HG02981 (cell line): ENCODE measurements around the gene ATP2B3.

ENCODE experiments used
- ATAC-seq: cut with Tn5 transposase; IDR thresholded peaks from one replicate; pipeline ENCODE4 v1.9.1; 2021; ENCODE audit warnings: mild to moderate bottlenecking, moderate library complexity; ENCODE audit not compliant: unreplicated experiment

ATP2B3 gene

DNA sequence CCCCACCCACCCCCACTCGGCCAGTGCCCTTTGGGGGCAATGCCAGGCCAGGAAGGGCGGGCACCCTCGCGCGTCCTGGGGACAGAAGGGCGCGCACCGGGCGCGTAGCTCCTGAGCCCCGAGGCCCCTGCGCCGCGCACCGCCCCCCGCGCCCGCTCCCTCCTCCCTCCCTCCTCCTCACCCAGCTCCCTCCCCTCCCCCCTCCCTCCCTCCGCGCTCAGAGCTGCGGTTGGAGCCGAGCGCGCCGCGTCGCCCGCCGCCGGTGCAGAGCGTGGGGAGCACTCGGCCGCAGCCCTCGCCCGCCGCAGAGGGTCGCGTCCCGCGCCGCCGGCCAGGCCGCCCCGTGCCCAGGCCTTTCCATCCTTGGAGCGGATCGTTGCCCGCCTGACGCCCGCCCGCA, at the start of gene ATP2B3:
Gene ATP2B3 (plus strand): TSS at position 220 of the 400 bp plus-strand sequence. CDS start 18,606 bp downstream, outside the sequence.
- no peak for ATAC-seq

DNA sequence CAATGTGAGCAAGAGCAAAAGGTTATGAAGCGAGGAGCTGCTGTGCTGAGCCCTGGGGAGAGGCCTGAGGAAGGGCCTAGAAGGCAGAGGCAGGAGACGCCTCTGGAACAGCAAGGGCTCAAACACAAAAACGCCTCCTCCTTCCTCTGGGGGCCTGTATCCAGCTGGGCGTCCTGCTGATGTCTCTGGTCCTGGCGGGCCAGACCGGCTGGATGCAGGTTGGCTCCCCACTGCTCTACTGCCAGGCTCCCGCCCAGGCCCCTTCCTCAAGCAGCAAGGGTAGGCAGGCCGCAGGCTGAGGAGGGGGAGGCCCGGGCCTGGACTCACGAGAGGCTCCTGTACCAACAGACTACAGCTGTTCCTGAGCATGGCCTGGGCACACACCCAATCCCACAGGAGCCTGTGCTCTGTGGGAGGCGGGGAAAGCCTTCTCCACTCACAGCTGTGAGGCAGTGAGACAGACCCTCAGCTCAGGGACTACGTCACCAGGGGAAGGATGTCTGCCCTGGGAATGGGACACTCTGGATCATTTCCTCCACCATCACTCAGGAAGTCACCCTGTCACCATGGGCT, 49.3 kb upstream of the ATP2B3 start:
- ATAC-seq, result no peak

DNA sequence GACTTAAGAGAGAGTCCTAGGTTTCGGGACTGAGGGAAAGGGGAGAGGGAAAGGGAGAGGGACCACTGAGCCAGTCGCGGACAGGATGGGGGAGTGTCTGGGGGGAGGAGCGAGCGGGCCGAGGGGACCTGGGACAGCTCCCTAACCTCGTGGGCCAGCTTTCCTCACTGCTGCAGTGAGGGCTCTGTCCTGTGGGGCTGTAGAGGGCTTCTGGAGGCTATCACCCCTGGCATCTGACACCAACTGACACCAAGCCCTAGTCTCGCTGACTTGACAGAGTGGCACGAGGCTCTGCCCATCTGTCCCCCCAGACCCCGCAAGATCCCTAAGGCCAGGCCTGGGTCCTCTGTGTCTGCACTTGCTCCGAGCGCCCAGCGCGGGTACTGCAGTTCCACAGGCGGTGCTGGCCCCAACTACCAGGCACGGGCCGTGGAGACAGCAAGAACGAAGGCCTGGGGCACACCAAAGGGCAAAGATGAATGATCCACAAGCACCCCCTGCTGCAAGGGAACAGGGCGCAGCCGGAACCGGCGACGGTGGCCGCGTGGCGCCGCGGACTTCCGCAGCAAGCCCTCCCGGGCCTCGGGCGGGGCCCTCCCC, 47.5 kb upstream of the ATP2B3 start:
- ATAC-seq, result peak; percentile 38

DNA sequence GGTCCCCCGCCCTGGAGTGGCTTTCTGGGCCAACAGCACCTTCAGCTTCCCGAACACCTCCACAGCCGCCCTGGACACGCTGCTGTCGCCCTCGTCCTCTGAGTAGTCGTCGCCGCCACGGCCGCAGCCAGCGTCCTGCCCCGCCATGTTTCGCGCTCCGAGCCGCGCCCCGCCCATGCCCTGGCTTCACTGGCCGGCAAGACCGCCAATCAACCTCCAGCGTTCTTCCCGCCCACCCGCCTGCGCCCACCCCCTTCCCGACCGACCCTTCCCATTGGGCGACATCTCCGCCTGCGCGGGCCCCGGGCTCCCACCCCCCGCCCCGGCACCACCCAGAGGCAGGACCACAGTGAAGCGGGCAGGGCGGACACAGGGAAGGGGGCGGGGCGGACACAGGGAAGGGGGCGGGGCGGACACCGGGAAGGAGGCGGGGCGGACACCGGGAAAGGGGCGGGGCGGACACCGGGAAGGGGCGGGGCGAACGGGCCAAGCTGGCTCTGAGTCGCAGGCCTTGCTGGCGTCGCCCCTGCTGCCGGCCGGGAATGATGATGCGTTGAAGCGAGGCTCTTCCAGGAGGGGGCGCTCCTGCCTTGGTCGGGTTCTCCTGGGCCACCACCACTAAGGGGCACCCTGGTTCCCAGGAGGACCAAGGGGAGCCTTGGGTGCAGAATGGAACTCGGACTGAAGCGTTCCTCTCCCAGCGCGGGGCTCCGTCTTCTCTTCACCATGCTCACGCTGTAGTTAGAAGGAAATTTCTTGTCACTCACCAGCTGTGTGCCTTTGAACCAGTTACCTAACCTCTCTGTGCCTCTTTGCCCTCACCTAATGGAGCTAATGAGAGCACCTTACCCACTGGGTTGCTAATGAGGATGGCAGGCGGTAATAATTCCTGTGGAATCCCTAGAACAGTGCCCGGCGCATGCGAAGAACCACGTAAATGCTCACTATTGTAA, 46.8 kb upstream of the ATP2B3 start, which contains the start of gene HAUS7:
Gene HAUS7 (minus strand): TSS at position 166 of the 953 bp plus-strand sequence. CDS start 19 bp downstream, at position 147.
- ATAC-seq, result peak; percentile 81

DNA sequence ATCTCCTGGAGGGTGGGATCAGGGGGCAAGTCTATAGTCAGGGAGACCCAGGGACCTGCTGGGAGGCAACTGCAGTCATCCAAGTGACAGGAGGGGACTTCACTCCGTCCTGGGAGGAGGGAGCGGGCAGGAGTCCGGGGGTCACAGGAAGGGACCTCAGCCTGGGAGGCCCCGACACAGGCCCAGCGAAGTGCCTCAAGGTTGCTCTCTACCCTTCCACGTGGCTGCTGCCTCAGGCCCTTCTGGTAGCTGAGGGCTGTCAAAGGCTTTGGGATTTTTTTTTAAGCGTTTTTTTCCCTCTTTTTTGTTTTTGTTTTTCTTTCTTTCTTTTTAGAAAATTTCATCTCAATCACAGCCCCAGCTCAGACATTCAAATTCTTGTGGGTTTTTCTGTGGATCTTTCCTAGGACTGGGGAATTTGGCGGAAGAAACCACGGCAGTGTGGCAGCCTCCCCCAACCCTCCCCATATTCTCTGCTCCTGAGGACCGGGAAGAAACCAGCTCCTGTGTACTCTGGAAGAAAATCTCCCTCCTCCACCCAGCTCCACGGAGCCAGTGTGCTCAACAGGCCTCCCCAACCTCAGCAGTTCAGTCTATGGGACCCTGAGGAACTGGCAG, 45.7 kb upstream of the ATP2B3 start:
- ATAC-seq, result no peak

DNA sequence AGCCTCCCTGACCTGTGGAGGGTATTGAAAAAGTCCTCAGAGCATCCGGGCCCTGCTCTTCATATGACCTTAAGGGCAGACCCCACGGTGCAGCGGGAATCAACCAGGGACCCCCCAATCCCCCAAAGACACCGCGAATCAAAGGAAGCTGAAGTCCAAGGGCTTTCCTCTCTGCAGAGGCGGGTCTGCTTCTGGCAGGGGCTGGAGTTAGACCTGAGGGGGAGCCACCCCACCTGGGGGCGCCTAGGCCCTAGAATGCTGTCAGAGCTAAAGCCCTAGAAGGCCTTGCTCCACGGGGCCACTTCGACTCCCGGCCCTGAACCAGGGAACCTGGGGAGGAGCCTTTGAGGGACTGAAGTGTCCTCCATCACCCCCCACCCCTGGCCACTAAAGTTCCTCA, 44.3 kb upstream of the ATP2B3 start:
- no peak for ATAC-seq

DNA sequence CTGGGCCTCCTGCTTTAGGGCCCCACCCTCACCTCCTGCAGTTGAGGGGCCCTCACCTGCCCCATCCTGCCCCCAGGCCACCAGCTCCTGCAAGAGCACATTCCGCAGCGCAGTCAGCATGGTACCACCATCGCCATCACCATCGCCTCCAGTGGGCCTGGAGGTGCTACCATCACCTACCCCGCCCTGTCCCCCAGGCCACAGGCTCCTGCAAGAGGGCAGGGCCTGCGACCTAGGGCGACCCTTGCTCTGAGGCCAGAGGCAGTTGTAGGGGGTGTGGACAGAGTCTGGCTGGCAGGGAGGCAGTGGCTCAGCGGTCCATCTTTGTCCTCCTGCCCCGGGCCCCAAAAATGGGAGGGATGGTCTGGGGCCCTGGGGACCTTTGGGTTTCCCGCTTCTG, 43.2 kb upstream of the ATP2B3 start:
- no peak for ATAC-seq

DNA sequence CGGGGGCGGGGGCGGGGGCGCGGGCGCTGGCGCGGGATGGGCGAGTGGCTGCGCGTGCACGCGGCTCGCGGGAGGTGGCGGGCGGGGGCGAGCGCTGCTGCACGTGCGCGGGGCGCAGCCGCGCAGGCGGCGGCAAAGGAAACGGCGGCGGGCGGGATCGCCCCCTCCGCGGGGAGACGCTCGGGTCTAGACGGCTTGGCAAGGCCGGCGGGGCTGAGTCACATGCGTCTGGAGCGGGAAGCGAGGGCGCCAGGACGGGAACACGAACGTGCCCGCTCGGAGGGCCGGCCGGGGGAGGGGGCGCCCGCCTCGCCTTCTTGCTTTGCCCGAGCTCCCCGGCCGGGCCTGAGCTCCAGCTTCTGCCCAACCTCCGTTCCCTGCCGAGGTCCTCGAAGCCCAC, 42.7 kb upstream of the ATP2B3 start:
- ATAC-seq, result no peak

DNA sequence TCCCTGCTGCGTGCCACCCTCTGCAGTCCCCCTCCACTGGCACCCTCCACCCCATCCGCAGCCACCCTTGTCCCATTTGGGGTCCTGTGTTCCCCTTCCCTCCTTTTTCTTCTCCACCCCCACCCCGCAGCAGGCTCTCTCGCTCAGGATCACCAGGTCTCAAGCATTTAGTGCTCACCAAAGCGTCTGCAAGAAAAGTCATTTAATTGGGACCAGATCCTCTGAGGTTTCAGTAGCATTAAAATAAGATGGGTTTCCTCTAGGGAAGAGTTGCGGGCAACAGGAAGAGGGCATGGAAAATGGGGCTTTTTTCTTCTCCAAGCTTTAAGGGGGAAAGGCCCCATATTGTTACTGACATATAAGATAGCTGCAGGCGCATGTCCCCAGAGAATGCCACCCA, 42.2 kb upstream of the ATP2B3 start:
- no peak for ATAC-seq

DNA sequence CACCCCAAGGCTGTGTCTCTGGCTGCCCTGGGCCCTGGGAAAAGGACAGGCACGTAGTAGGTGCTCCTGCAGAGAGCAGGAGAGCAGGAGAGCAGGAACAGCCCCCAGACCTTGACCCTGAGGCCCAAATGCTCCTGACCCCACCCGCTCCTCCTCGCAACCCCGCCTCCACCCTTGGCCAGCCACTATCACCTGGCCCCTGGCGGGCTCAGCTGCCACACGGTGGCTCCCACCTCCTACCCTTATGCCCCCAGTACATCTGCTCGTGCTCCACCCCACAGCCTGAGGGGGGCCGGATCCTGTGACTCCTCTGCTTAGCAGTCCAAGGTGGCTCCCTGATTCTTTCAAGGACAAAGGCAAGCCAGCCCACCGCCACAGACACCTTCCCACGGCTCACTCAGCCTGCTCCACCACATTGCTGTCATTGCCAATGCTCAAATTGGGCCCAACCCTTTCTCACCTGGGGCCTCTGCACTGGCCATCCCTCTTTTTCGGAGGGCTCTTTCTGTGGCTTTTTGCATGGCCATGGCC, 41.6 kb upstream of the ATP2B3 start:
- ATAC-seq, result no peak

DNA sequence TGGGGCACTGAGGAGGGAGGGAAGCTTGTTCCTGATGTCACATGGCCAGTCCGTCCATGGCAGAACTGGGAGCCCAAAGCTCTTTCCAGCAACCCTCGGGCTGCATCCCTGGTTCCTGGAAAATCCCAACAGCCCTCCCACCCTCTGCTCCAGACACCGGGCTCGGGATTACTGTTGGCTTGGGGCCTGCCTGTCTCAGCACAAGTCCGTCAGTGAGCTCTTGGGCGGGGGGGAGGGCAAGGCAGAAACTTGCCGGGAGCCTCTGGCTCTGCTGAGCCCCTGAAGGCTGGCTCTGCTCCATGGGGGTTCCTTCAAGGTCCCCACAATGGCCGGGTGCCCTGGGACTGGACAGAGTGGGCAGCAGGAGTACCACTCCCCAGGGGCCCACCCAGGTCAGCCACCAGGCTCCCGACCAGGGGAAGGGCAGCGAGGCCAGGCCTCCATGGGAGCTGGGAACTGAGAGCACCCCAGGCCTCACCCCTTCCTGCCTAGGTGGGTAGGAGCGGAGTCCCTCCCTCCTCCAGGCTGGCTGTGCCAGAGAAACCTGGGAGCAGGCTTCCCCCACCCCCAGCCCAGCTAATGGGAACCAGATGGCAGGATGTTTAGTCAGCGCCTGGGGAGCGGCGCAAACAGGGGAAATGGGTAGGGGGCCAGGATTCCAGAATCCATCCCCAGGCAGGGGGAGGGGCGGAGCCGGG, 40.6 kb upstream of the ATP2B3 start:
- no peak for ATAC-seq

DNA sequence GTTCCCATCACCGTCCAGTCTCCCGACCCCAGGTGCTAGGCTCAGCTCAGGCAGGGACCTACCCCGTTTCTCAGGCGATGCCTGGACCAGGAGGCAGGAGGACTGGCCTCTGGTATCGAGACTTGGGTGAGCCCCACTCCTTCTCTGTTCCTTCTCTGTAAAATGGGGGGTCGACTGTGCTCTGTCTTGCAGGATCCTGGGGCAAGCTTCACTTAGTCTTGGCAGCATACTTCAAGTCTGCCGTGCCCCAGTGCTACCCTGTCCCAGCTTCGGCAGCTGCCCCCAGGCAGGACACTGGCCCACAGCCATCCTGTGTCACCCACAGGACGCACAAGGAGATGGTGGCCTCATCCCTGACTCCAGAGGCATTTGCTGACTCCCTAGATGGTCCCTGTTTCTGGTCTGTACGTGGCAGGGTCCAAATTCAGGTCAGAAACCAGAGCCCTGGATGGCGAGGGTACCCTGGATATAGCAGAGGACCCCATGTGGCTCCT, 40.0 kb upstream of the ATP2B3 start:
- ATAC-seq, result no peak

DNA sequence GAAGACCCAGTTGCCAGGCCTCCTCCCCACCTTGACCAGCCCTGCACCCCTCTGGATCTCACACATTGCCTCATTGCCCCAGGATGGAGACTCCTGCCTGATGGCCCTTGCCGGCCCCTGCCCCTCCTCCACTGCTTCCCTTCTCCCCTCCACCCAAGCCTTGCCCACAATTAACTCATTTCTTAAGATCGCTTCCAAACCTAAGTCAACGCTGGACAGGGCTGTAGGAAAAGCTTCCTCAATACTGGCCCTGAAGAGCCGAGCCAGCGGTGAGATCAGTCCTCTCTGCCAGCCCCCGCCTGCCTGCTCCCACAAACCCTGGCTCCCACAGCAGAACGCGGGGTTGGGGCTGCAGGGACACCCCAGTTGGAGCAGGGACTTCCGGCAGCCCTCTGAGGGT, 39.5 kb upstream of the ATP2B3 start:
- ATAC-seq, result no peak

DNA sequence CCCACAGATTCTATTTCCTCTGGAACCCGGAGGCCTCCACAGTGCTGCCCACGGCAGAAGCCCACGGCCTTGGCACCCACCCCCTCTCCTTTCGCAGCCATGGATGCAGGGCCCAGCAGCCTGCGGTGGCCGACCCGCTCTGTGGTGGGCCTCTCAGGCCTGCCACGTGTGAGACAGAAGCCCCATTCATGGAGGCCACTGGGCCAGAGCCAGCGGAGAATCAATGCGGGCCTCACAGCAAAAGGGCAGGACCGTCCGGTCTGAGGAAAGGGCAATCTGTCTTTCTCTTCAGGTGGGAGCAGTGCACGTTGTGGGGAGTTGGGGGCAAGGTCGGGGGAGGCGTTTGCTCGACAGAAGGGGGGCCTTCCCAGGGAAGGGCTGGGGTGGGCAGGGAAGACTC, 38.7 kb upstream of the ATP2B3 start:
- ATAC-seq, result no peak

DNA sequence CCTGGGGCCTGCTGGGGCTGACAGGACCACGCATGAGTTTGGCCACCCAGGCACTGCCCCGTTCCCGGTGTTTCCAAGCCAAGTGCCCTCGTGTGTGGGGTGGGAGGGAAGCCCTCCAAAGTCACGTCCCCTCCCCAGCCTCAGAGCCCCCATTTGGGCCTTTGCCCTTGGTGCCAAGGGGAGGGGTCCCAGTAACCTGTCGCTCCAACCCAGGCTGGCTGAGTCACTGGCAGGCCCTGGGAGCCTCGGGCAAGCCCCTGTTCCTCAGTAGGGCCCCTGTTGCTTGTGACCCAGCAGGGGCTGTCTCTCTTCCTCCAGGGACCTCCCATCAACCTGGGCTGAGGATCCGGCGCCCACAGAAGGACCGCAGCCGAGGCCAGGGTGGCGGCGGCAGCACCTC, 36.4 kb upstream of the ATP2B3 start:
- no peak for ATAC-seq

DNA sequence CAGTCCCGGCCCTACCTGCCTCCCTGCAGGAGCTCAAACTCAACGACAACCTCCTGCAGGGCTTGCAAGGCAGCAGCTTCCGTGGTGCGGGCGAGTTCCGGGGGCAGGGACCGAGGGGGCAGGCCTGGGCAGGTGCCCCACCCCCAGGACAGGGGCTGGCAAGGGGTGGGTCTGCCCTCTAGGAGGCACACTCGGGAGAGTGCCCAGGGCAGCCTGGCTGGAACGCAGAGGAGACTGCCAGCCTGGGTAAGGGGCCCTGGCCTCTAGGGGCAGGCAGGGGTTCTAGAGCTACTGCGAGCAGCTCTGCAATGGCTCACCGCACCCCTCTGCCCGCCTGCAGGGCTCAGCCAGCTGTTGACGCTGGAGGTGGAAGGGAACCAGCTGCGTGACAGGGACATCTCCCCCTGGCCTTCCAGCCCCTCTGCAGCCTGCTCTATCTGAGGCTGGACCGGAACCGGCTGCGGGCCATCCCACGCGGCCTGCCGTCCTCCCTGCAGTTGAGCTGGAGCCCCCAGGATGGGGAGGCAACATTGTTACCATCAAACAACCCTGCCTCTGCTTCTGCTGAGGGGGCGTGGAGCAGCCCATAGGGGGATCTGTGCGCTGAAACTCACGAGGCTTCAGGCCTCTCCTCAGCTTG, 34.9 kb upstream of the ATP2B3 start:
- ATAC-seq, result no peak

DNA sequence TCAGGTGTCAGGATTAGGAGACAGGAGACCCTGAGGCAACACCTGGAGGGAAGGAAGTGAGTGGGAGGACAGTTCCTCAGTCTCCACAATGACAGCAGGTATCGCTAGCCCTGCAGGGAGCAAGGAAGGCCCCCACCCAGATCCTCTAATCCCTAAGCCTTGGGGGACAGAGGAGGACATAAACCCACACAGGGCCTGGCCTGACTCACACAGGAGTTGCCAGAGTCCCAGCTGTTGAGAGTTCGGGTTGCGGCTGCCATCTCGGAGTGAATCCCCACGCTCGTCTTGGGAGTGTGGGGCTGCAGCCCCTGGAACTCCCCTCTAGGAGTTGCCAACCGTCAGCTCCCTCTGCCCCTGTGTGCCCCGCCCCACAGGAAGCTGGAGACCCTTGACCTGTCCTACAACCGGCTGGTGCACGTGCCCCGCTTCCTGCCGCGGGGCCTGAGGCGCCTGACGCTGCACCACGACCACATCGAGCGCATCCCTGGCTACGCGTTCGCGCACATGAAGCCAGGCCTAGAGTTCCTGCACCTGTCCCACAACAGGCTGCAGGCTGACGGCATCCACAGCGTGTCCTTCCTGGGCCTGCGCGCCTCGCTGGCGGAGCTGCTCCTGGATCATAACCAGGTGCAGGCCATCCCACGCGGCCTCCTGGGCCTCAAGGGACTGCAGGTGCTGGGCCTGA, 31.9 kb upstream of the ATP2B3 start:
- no peak for ATAC-seq

DNA sequence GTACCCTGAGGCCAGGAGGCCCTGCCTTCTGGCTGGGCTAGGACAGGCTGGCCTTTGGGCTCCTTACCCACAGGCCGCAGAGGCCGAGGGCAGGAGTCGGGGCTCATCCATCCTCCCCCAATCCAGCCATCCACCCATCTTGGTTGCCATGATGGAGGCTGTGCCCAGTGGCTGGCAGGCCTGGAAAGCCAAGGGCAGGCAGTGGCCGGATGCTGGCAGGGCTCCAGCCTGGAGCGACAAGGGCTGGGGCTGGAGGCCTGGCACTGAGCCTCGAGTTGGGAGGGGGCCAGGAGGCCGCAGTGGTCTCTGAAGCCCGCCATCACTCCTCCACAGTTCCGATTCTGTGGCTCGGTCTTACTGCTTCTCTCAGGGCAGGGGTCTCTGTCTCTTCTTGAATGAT, 31.3 kb upstream of the ATP2B3 start:
- ATAC-seq, result no peak

DNA sequence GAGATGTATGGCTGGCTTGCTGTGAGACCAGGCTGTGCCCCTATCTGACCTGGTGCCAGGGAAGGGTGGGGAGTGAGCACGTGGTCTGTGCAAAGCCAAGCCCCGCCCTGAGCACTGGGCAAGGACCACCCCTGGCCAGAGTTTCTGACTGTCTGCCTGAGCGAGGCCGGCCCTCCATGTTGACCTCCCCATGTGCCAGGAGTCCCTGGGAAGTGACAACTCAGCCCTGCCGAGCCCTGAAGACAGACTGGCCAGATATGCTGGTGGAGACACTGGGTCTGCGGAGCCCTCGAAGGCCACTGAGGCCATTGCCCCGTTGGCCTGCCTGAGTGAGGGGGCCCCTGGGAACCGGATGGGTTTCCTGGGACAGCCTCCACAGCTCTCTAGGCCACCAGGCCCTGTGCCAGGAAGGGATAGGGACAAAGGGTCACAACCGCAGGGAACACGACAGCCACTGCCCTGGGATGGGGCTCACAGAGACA, 29.8 kb upstream of the ATP2B3 start:
- ATAC-seq, result no peak
